Measurements from ENCODE around the gene KRT36. TPM values are rescaled to one million over a fixed set of nuclear protein-coding genes. Genes with fewer than 3 reads are reported as not detected.

KRT36 gene
- polyA plus RNA-seq, 1 donor (not counting 4 experiments of a cell fraction or from before 2014, with no cell fraction given) = not detected

- Histone ChIP-seq H3K9me3 (ENCODE audit: control insufficient read depth, low read depth, low read length) (no peaks in the 10 kb centered on the region), H3K27ac (ENCODE audit: control insufficient read depth, insufficient read depth, low read length) (no peak overlapping the region), H3K79me2 (ENCODE audit: control insufficient read depth, insufficient read depth, low read length) (no peaks in the 10 kb centered on the region), H3K9me1 (ENCODE audit: control insufficient read depth, extremely low read depth, insufficient read depth, low read length) (no peaks in the 10 kb centered on the region), H3K4me3 (ENCODE audit: control insufficient read depth in 2 of 3, extremely low read depth in 1 of 3, insufficient read depth in 2 of 3, low read depth in 1 of 3, low read length in 3 of 3) (no peak overlapping the region), H3K4me2 (ENCODE audit: control insufficient read depth, extremely low read depth, insufficient read depth, low read depth, low read length) (no peak overlapping the region), H4K20me1 (ENCODE audit: control insufficient read depth, extremely low read depth, insufficient read depth, low read length) (no peaks in the 10 kb centered on the region), H3K9ac (ENCODE audit: control insufficient read depth, extremely low read depth, insufficient read depth, low read length) (no peak overlapping the region), H2AFZ (ENCODE audit: control insufficient read depth, low read length) (no peak overlapping the region), H3K4me1 (ENCODE audit: control insufficient read depth, extremely low read depth, insufficient read depth, low read length) (peaks cover 3% of the 10 kb centered on the region), H3K27me3 (ENCODE audit: control insufficient read depth, extremely low read depth, insufficient read depth, low read length) (no peaks in the 10 kb centered on the region), H3K36me3 (ENCODE audit: control insufficient read depth in 2 of 2, extremely low read depth in 1 of 2, insufficient read depth in 2 of 2, low read length in 2 of 2) (no peaks in the 10 kb centered on the region)
- dilution Hi-C loops (cut with MboI; ENCODE audit: extremely low pct_ligation_motif_present, low sequenced_read_pairs) = no loop called here
- DNase-seq (ENCODE audit: low read depth, low spot score) (no peak), FAIRE-seq (no peak)
- TF ChIP-seq CTCF (optimal IDR thresholded peaks at IDR 0.05 in 1 of 3, IDR thresholded peaks at IDR 0.05 in 1 of 3, conservative IDR thresholded peaks at IDR 0.05 in 1 of 3; ENCODE audit: extremely low read depth in 1 of 3, insufficient read depth in 2 of 3, low read length in 3 of 3) = peak in 2 of 3 experiments; percentile 4 to 63
- no peak for TF ChIP-seq EZH2 (IDR thresholded peaks at IDR 0.05; ENCODE audit: low read length)
Measured at GRCh38 chr17:41456204-41456603, 33.5 kb downstream of the KRT36 start.

- Histone ChIP-seq H3K27me3 (ENCODE audit: control insufficient read depth, extremely low read depth, insufficient read depth, low read length) (no peaks in the 10 kb centered on the region), H2AFZ (ENCODE audit: control insufficient read depth, low read length) (no peak overlapping the region), H3K4me2 (ENCODE audit: control insufficient read depth, extremely low read depth, insufficient read depth, low read depth, low read length) (no peak overlapping the region), H3K27ac (ENCODE audit: control insufficient read depth, insufficient read depth, low read length) (no peak overlapping the region), H3K9ac (ENCODE audit: control insufficient read depth, extremely low read depth, insufficient read depth, low read length) (no peak overlapping the region), H4K20me1 (ENCODE audit: control insufficient read depth, extremely low read depth, insufficient read depth, low read length) (no peaks in the 10 kb centered on the region), H3K4me1 (ENCODE audit: control insufficient read depth, extremely low read depth, insufficient read depth, low read length) (peaks cover 3% of the 10 kb centered on the region), H3K4me3 (ENCODE audit: control insufficient read depth in 2 of 3, extremely low read depth in 1 of 3, insufficient read depth in 2 of 3, low read depth in 1 of 3, low read length in 3 of 3) (no peak overlapping the region), H3K79me2 (ENCODE audit: control insufficient read depth, insufficient read depth, low read length) (no peaks in the 10 kb centered on the region), H3K9me1 (ENCODE audit: control insufficient read depth, extremely low read depth, insufficient read depth, low read length) (no peaks in the 10 kb centered on the region), H3K9me3 (ENCODE audit: control insufficient read depth, low read depth, low read length) (no peaks in the 10 kb centered on the region), H3K36me3 (ENCODE audit: control insufficient read depth in 2 of 2, extremely low read depth in 1 of 2, insufficient read depth in 2 of 2, low read length in 2 of 2) (no peaks in the 10 kb centered on the region)
- TF ChIP-seq CTCF (optimal IDR thresholded peaks at IDR 0.05 in 1 of 3, IDR thresholded peaks at IDR 0.05 in 1 of 3, conservative IDR thresholded peaks at IDR 0.05 in 1 of 3; ENCODE audit: extremely low read depth in 1 of 3, insufficient read depth in 2 of 3, low read length in 3 of 3) (no peak), EZH2 (IDR thresholded peaks at IDR 0.05; ENCODE audit: low read length) (no peak)
- DNase-seq (ENCODE audit: low read depth, low spot score) (no peak), FAIRE-seq (no peak)
- dilution Hi-C loops (cut with MboI; ENCODE audit: extremely low pct_ligation_motif_present, low sequenced_read_pairs) = no loop called here
Measured at GRCh38 chr17:41455236-41455635, 34.5 kb downstream of the KRT36 start.
